Endothelial cell (in vitro differentiated cells): Measurements from ENCODE around the gene PRR13. TPM values are rescaled to one million over a fixed set of nuclear protein-coding genes. Genes with fewer than 3 reads are reported as not detected.

ENCODE experiments used
- DNase-seq: peaks from one replicate; pipeline ENCODE4 v3.0.0; 2021; ENCODE audit warnings: low spot score
- H3K27ac Mint-ChIP-seq: one replicate; pipeline ENCODE4 v1.8.0; 2021; ENCODE audit warnings: mixed read lengths, inconsistent platforms; ENCODE audit not compliant: unreplicated experiment
- H3K27me3 Mint-ChIP-seq: one replicate; pipeline ENCODE4 v1.8.0; 2021; ENCODE audit warnings: mild to moderate bottlenecking, moderate library complexity, mixed read lengths, inconsistent platforms; ENCODE audit not compliant: unreplicated experiment
- H3K36me3 Mint-ChIP-seq: one replicate; pipeline ENCODE4 v1.8.0; 2021; ENCODE audit warnings: mild to moderate bottlenecking, low read depth, mixed read lengths, inconsistent platforms; ENCODE audit not compliant: unreplicated experiment
- H3K4me1 Mint-ChIP-seq: one replicate; pipeline ENCODE4 v1.8.0; 2021; ENCODE audit warnings: mild to moderate bottlenecking, mixed read lengths, inconsistent platforms; ENCODE audit not compliant: unreplicated experiment
- H3K4me3 Mint-ChIP-seq: one replicate; pipeline ENCODE4 v1.8.0; 2021; ENCODE audit warnings: mild to moderate bottlenecking, mixed read lengths, inconsistent platforms; ENCODE audit not compliant: unreplicated experiment
- H3K9me3 Mint-ChIP-seq: one replicate; pipeline ENCODE4 v1.8.0; 2021; ENCODE audit warnings: mixed read lengths, inconsistent platforms; ENCODE audit not compliant: unreplicated experiment
- CTCF ChIP-seq: fragments of 200-600 bp; sonication (generic); IDR thresholded peaks from one replicate; pipeline ENCODE4 v1.5.0; 2021; ENCODE audit warnings: antibody characterized with exemption; ENCODE audit not compliant: unreplicated experiment
- total RNA-seq: library from RNA; stranded (reverse); fragmentation: NEBNext Ultra II Directional; extraction: Animal tissue kit (Norgen Biotek cat#: 25700); gene quantifications from one replicate; pipeline ENCODE4 v1.2.1, GENCODE V29; 2021; ENCODE audit not compliant: unreplicated experiment

Gene PRR13
- total RNA-seq, 1 donor from 2014 or later, result 131 TPM

GRCh38 chr12:53461591-53461990 is 20.1 kb downstream of the PRR13 start:
- DNase-seq, result no peak
- H3K4me1 Mint-ChIP-seq, result peaks cover 33% of the 10 kb centered on the region
- no peak overlapping the region for H3K27ac Mint-ChIP-seq
- no peaks in the 10 kb centered on the region for H3K27me3 Mint-ChIP-seq
- H3K9me3 Mint-ChIP-seq, result no peaks in the 10 kb centered on the region
- peaks cover 59% of the 10 kb centered on the region for H3K36me3 Mint-ChIP-seq
- TF ChIP-seq CTCF, result no peak
- no peak overlapping the region for H3K4me3 Mint-ChIP-seq

DNA sequence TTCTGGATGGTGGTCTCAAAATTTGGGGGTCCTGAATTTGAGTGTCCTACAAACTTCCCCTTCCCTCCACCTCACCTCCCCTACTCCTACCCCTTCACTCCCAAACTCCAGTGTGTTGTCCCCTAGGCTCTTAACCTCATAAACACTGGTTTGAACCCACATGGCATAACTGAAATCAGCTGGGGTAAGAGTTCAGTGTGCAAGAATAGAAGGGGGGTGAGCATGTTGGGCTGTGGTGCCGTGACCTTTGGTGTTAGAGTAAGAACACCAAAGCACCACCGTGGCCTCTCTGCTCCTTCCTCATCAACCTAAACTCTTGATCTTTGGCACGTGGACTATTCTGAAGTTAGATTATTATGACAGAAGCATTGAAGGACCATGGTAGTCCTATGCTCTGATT is 21.4 kb downstream of the PRR13 start:
- Mint-ChIP-seq H3K4me3 (no peak overlapping the region), H3K27me3 (no peaks in the 10 kb centered on the region), H3K36me3 (peaks cover 68% of the 10 kb centered on the region), H3K27ac (peak overlapping the region; percentile 4), H3K9me3 (no peaks in the 10 kb centered on the region), H3K4me1 (peaks cover 37% of the 10 kb centered on the region)
- no peak for DNase-seq
- no peak for TF ChIP-seq CTCF

GRCh38 chr12:53463802-53464560 is 22.4 kb downstream of the PRR13 start:
- Mint-ChIP-seq H3K36me3 (peaks cover 72% of the 10 kb centered on the region), H3K27me3 (no peaks in the 10 kb centered on the region), H3K4me3 (peak overlapping the region; percentile 32), H3K9me3 (no peaks in the 10 kb centered on the region), H3K4me1 (peaks cover 37% of the 10 kb centered on the region), H3K27ac (no peak overlapping the region)
- DNase-seq, result no peak
- no peak for TF ChIP-seq CTCF

- peak overlapping the region; percentile 56 for H3K4me3 Mint-ChIP-seq
- peaks cover 33% of the 10 kb centered on the region for H3K4me1 Mint-ChIP-seq
- peaks cover 66% of the 10 kb centered on the region for H3K36me3 Mint-ChIP-seq
Measured at GRCh38 chr12:53464685-53465418, 23.3 kb downstream of the PRR13 start.

More at GRCh38 chr12:53464685-53465418, 23.3 kb downstream of the PRR13 start:
- Mint-ChIP-seq H3K9me3 (no peaks in the 10 kb centered on the region), H3K27ac (peak overlapping the region; percentile 61), H3K27me3 (no peaks in the 10 kb centered on the region)
- DNase-seq, result no peak
- TF ChIP-seq CTCF, result no peak
